ENCODE results near the gene TP53TG3D. TPM values are rescaled to one million over a fixed set of nuclear protein-coding genes. Genes with fewer than 3 reads are reported as not detected.
A peak's percentile ranks its signal among the peaks of the same experiment; 100 is the strongest.
"Not testable (repeated sequence)": the region's sequence is repeated elsewhere in the genome, so short reads cannot be mapped to it uniquely, and the experiment has no call there.

The TP53TG3D gene, protein sequence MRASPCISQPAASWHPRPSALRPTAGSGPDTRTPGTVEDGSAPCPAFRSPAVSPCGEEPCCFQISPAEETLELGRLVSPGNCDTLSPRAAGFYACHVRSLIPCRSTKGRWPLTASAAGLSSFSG
- 4.2 and 4.4 TPM in 2 replicates for total RNA-seq (2011; cell fraction: chromatin; rRNA removed; ENCODE audit: low replicate concordance)
- total RNA-seq (2011; cell fraction: nucleolus; rRNA removed): 3.7 and 4.0 TPM in 2 replicates
- total RNA-seq (2011; cell fraction: nucleoplasm; rRNA removed): 3.7 and 4.4 TPM in 2 replicates
- total RNA-seq (2014; rRNA removed) (1.3 and 2.4 TPM in 2 replicates), total RNA-seq (2014; rRNA removed; fragmentation: Illumina TruSeq; extraction: Trizol) (2.8 and 3.2 TPM in 2 replicates), total RNA-seq (2015; rRNA removed; fragmentation: Illumina TruSeq; extraction: Trizol) (3.6 and 3.7 TPM in 2 replicates), total RNA-seq (2021) (2.5 and 2.8 TPM in 2 replicates), polyA plus RNA-seq (2011; rRNA removed) (1.8 and 3.2 TPM in 2 replicates), polyA plus RNA-seq (2014; fragmentation: Illumina TruSeq; extraction: Trizol) (3.6 and 4.8 TPM in 2 replicates), polyA plus RNA-seq (2014; fragmentation: Nextera tagmentation; extraction: Ambion mirVana) (10 to 100 TPM in 1 of 2 experiments, 1 to 10 TPM in 1; 9.1 to 11.7 TPM), polyA plus RNA-seq (2014; rRNA removed) (3.9 and 5.8 TPM in 2 replicates), polyA minus RNA-seq (2011; rRNA and poly(A)+ RNA removed) (0.67 and 1.1 TPM in 2 replicates), Bru-seq, nascent RNA (percentile 38 among the genes with signal in this experiment), BruChase-seq, experiment 1, labeled RNA remaining after a 2-hour chase (percentile 28 among the genes with signal in this experiment), BruChase-seq, experiment 2, labeled RNA remaining after a 6-hour chase (percentile 40 among the genes with signal in this experiment)
- 2.0 and 2.4 TPM in 2 replicates for polyA plus RNA-seq (2011; cell fraction: cytosol; rRNA removed)
- 6.6 and 10.9 TPM in 2 replicates for polyA plus RNA-seq (2011; cell fraction: nucleus; rRNA removed)
- 2.9 and 5.7 TPM in 2 replicates for polyA plus RNA-seq (2012)
- 1.4 TPM in 1 of 2 replicates, not detected in the other for polyA minus RNA-seq (2011; cell fraction: cytosol; rRNA and poly(A)+ RNA removed)
- 1.6 and 4.8 TPM in 2 replicates for polyA minus RNA-seq (2011; cell fraction: nucleus; rRNA and poly(A)+ RNA removed)
- long read RNA-seq, experiment 1, partial matches to known transcripts: 0 of 4 reads
- long read RNA-seq, experiment 1, other reads (novel, unspliced or antisense): 1 of 4 reads
- long read RNA-seq, experiment 2, partial matches to known transcripts: 0 of 1 reads
- long read RNA-seq, experiment 2, other reads (novel, unspliced or antisense): 1 of 1 reads
- long read RNA-seq, experiment 3, partial matches to known transcripts: 1 of 5 reads
- long read RNA-seq, experiment 3, other reads (novel, unspliced or antisense): 2 of 5 reads

DNA sequence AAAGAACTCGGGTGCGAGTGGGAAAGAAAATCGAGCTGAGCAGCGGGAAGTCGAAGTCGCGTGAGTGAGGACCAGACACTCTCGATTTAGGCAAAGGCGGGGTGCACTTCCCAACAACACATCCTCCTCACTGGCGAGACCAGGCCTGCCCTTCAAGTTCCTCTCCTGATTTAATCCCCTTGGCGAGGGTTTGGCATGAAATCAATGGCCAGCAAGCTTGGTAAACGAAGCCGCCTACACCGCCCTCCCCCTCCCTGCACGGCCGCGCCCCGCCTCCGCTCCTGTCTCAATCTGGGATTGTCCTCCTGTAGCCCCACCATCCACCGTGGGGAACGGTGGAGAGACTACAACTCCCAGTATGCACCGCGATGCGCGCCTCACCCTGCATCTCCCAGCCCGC lies at the start of gene TP53TG3D:
TSS of gene TP53TG3D (plus strand) at position 301 of the 400 bp plus-strand sequence. CDS start at position 369, 68 bp downstream.
- H3K36me3 ChIP-seq (ENCODE audit: control insufficient read depth, insufficient read depth, low read length); H3K9me1 ChIP-seq (ENCODE audit: control insufficient read depth, insufficient read depth, low read length); H3K4me1 ChIP-seq (replicated peaks in 1 of 2; ENCODE audit: control insufficient read depth in 2 of 2, insufficient read depth in 2 of 2, low read length in 2 of 2); H3K27ac ChIP-seq (ENCODE audit: extremely low read depth, low read depth, low read length); H3K4me3 ChIP-seq; BruUV-seq (replicated peaks); H3K9ac ChIP-seq (ENCODE audit: insufficient read depth in 1 of 2, low read depth in 2 of 2, low read length in 2 of 2); CTCF ChIA-PET (ENCODE audit: low intra/inter-chr PET ratio); intact Hi-C loops (cut with micrococcal nuclease); H3K27me3 ChIP-seq (ENCODE audit: control insufficient read depth in 2 of 2, insufficient read depth in 2 of 2, low read length in 2 of 2); in situ Hi-C loops (cut with MboI); ATAC-seq; H3K79me2 ChIP-seq (ENCODE audit: control insufficient read depth, insufficient read depth, low read length); H4K20me1 ChIP-seq (replicated peaks; ENCODE audit: control insufficient read depth, insufficient read depth, low read length); DNase-seq (ENCODE audit: extremely low read depth in 1 of 4, low spot score in 3 of 4); POLR2A ChIA-PET; H3K9me3 ChIP-seq (replicated peaks; ENCODE audit: control insufficient read depth, insufficient read depth, low read depth, low read length); H3K4me2 ChIP-seq (ENCODE audit: insufficient read depth, low read length); FAIRE-seq; H2AFZ ChIP-seq (ENCODE audit: low read depth, low read length): not testable (repeated sequence)
- no CpG with 5 or more reads among the region's 26 CpGs for WGBS (ENCODE audit: insufficient coverage, low coverage, missing lambda C conversion rate)

DNA sequence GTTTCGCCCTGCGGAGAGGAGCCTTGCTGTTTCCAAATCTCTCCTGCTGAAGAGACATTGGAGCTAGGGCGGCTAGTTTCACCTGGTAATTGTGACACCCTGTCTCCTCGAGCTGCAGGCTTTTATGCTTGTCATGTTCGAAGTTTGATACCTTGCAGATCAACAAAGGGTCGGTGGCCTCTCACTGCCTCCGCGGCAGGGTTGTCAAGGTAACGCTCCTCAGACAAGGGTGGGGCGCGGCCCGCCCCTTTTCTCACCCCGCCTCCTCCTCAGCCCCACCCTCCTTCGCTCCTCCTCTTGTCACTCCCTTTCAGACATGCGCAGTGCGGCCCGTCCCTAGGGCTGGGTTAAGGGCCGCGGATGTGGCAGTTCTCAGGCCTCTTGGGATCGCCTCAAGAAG lies 421 bp downstream of the TP53TG3D start:
- H2AFZ ChIP-seq (ENCODE audit: low read depth, low read length); intact Hi-C loops (cut with micrococcal nuclease); H3K36me3 ChIP-seq (ENCODE audit: control insufficient read depth, insufficient read depth, low read length); H3K9me1 ChIP-seq (ENCODE audit: control insufficient read depth, insufficient read depth, low read length); H4K20me1 ChIP-seq (replicated peaks; ENCODE audit: control insufficient read depth, insufficient read depth, low read length); H3K4me2 ChIP-seq (ENCODE audit: insufficient read depth, low read length); H3K9ac ChIP-seq (ENCODE audit: insufficient read depth in 1 of 2, low read depth in 2 of 2, low read length in 2 of 2); H3K79me2 ChIP-seq (ENCODE audit: control insufficient read depth, insufficient read depth, low read length); H3K4me1 ChIP-seq (replicated peaks in 1 of 2; ENCODE audit: control insufficient read depth in 2 of 2, insufficient read depth in 2 of 2, low read length in 2 of 2); DNase-seq (ENCODE audit: extremely low read depth in 1 of 4, low spot score in 3 of 4); POLR2A ChIA-PET; H3K27me3 ChIP-seq (ENCODE audit: control insufficient read depth in 2 of 2, insufficient read depth in 2 of 2, low read length in 2 of 2); H3K9me3 ChIP-seq (replicated peaks; ENCODE audit: control insufficient read depth, insufficient read depth, low read depth, low read length); H3K27ac ChIP-seq (ENCODE audit: extremely low read depth, low read depth, low read length); BruUV-seq (replicated peaks); FAIRE-seq; in situ Hi-C loops (cut with MboI); CTCF ChIA-PET (ENCODE audit: low intra/inter-chr PET ratio); ATAC-seq; H3K4me3 ChIP-seq: not testable (repeated sequence)
- no CpG with 5 or more reads among the region's 20 CpGs for WGBS (ENCODE audit: insufficient coverage, low coverage, missing lambda C conversion rate)

DNA sequence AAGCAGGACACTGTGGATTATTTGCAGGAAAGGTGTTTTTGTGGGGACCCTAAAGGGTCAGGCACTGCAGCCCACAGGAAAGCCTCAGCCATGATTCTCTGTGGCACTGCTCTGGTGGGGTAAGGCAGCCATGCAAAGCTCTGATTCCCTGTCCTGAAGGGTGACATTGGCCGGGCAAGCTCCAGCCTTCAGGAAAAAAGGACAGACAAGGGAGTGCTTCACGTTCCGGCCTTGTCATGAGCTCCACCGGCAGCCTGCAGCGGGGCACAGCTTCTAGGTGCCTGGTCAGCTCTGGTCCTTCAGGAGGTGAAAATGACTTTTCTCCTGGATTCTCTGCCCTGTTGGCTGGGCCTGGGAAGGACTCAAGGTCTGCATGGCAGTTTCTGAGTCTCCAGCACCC lies 8.4 kb downstream of the TP53TG3D start:
- H3K27ac ChIP-seq (ENCODE audit: extremely low read depth, low read depth, low read length); POLR2A ChIA-PET; H3K4me3 ChIP-seq; H4K20me1 ChIP-seq (replicated peaks; ENCODE audit: control insufficient read depth, insufficient read depth, low read length); FAIRE-seq; ATAC-seq; H3K9me1 ChIP-seq (ENCODE audit: control insufficient read depth, insufficient read depth, low read length); intact Hi-C loops (cut with micrococcal nuclease); H3K4me2 ChIP-seq (ENCODE audit: insufficient read depth, low read length); H3K9ac ChIP-seq (ENCODE audit: insufficient read depth in 1 of 2, low read depth in 2 of 2, low read length in 2 of 2); H3K9me3 ChIP-seq (replicated peaks; ENCODE audit: control insufficient read depth, insufficient read depth, low read depth, low read length); BruUV-seq (replicated peaks); H3K27me3 ChIP-seq (ENCODE audit: control insufficient read depth in 2 of 2, insufficient read depth in 2 of 2, low read length in 2 of 2); H2AFZ ChIP-seq (ENCODE audit: low read depth, low read length); H3K4me1 ChIP-seq (replicated peaks in 1 of 2; ENCODE audit: control insufficient read depth in 2 of 2, insufficient read depth in 2 of 2, low read length in 2 of 2); CTCF ChIA-PET (ENCODE audit: low intra/inter-chr PET ratio); H3K79me2 ChIP-seq (ENCODE audit: control insufficient read depth, insufficient read depth, low read length); in situ Hi-C loops (cut with MboI); H3K36me3 ChIP-seq (ENCODE audit: control insufficient read depth, insufficient read depth, low read length); DNase-seq (ENCODE audit: extremely low read depth in 1 of 4, low spot score in 3 of 4): not testable (repeated sequence)
- no CpG with 5 or more reads among the region's 5 CpGs for WGBS (ENCODE audit: insufficient coverage, low coverage, missing lambda C conversion rate)

All from K562 (cell line).